ENCODE measurements around the gene NUCB2.
"Not testable (repeated sequence)": the region's sequence is repeated elsewhere in the genome, so short reads cannot be mapped to it uniquely, and the experiment has no call there.

Gene NUCB2

DNA sequence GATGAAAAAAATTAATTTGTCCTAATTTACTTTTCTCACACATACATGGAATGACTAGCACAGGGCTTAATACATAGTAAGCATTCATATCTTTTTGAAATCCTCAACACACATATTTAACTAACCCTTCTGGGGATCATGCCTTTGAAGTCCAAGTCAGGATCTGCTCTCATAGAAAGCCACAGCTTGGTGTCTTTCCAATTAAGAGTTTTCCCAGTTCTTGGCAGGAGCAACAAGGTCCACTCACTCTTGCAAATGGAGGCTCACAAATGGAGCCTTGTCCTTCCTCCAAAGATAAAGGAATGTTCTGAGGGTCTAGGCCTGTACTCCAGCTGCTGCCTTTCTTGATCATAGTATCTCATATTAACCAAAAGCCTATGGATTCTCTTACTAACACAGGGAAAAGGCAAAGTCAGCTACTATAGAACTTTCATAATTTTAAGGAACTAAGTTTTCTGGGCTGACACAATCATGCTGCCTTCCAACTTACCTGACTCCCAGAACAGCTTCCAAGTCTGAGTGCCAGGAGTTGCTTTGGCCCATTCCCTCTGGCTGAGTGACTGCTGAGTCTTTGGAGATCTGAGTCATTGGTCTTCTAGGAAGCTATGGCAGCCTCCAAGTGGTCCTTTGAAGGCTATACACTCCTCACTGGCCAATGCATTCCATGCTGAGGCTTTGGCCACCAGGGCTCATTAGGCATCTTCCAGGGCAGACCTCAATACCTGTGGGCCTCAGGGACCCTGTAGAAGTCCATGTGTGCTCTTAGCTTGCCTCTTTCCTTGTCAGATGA is 25.8 kb upstream of the NUCB2 start:
- Histone ChIP-seq H3K4me3 (ENCODE audit: low read depth, low read length) (no peak overlapping the region), H3K27me3 (ENCODE audit: control insufficient read depth, insufficient read depth, low read length) (no peaks in the 10 kb centered on the region), H3K36me3 (ENCODE audit: control insufficient read depth, insufficient read depth, low read length) (no peaks in the 10 kb centered on the region), H3K27ac (ENCODE audit: low read depth, low read length) (no peak overlapping the region), H3K4me1 (ENCODE audit: control insufficient read depth, insufficient read depth, low read length) (no peaks in the 10 kb centered on the region), H3K9ac (ENCODE audit: low read depth, low read length) (no peak overlapping the region), H3K9me3 (ENCODE audit: control insufficient read depth, insufficient read depth, low read length) (no peaks in the 10 kb centered on the region)

- H3K27ac ChIP-seq (ENCODE audit: low read depth, low read length), result no peak overlapping the region
- H3K4me1 ChIP-seq (ENCODE audit: control insufficient read depth, insufficient read depth, low read length), result no peaks in the 10 kb centered on the region
- H3K9ac ChIP-seq (ENCODE audit: low read depth, low read length), result no peak overlapping the region
- H3K36me3 ChIP-seq (ENCODE audit: control insufficient read depth, insufficient read depth, low read length), result no peaks in the 10 kb centered on the region
- H3K9me3 ChIP-seq (ENCODE audit: control insufficient read depth, insufficient read depth, low read length), result no peaks in the 10 kb centered on the region
- no peaks in the 10 kb centered on the region for H3K27me3 ChIP-seq (ENCODE audit: control insufficient read depth, insufficient read depth, low read length)
- H3K4me3 ChIP-seq (ENCODE audit: low read depth, low read length), result no peak overlapping the region
These were observed 23.8 kb upstream of the NUCB2 start for GRCh38 chr11:17252704-17253103.

- H3K9ac ChIP-seq (ENCODE audit: low read depth, low read length), result no peak overlapping the region
- no peaks in the 10 kb centered on the region for H3K36me3 ChIP-seq (ENCODE audit: control insufficient read depth, insufficient read depth, low read length)
- H3K9me3 ChIP-seq (ENCODE audit: control insufficient read depth, insufficient read depth, low read length), result no peaks in the 10 kb centered on the region
- no peaks in the 10 kb centered on the region for H3K4me1 ChIP-seq (ENCODE audit: control insufficient read depth, insufficient read depth, low read length)
- no peaks in the 10 kb centered on the region for H3K27me3 ChIP-seq (ENCODE audit: control insufficient read depth, insufficient read depth, low read length)
- no peak overlapping the region for H3K4me3 ChIP-seq (ENCODE audit: low read depth, low read length)
- no peak overlapping the region for H3K27ac ChIP-seq (ENCODE audit: low read depth, low read length)
These were observed 20.0 kb upstream of the NUCB2 start for GRCh38 chr11:17256512-17256911.

DNA sequence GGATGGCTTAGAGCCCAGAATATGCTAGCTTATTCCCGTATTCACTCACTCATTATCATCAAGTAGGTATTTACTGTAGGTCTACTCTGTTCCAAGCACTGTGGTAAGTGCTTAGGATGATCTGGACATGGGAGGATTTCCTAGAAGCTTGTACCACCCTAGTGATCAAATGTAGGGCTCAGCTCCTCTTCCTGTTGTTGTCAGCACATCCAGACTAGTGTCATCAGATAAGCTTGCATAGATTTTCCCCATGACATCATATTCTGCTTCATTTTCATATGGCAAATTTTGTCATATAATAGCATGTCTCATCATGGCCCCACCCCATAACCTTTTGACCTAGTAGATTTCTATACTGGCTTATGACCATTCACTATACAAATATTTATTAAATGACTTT is 19.3 kb upstream of the NUCB2 start:
- Histone ChIP-seq H3K27ac (ENCODE audit: low read depth, low read length) (no peak overlapping the region), H3K4me1 (ENCODE audit: control insufficient read depth, insufficient read depth, low read length) (no peaks in the 10 kb centered on the region), H3K36me3 (ENCODE audit: control insufficient read depth, insufficient read depth, low read length) (no peaks in the 10 kb centered on the region), H3K4me3 (ENCODE audit: low read depth, low read length) (no peak overlapping the region), H3K9ac (ENCODE audit: low read depth, low read length) (no peak overlapping the region), H3K9me3 (ENCODE audit: control insufficient read depth, insufficient read depth, low read length) (no peaks in the 10 kb centered on the region), H3K27me3 (ENCODE audit: control insufficient read depth, insufficient read depth, low read length) (no peaks in the 10 kb centered on the region)

- H3K27ac ChIP-seq (ENCODE audit: low read depth, low read length), result no peak overlapping the region
- no peak overlapping the region for H3K9ac ChIP-seq (ENCODE audit: low read depth, low read length)
- no peak overlapping the region for H3K4me3 ChIP-seq (ENCODE audit: low read depth, low read length)
- H3K9me3 ChIP-seq (ENCODE audit: control insufficient read depth, insufficient read depth, low read length), result no peaks in the 10 kb centered on the region
- H3K4me1 ChIP-seq (ENCODE audit: control insufficient read depth, insufficient read depth, low read length), result no peaks in the 10 kb centered on the region
- H3K27me3 ChIP-seq (ENCODE audit: control insufficient read depth, insufficient read depth, low read length), result no peaks in the 10 kb centered on the region
- no peaks in the 10 kb centered on the region for H3K36me3 ChIP-seq (ENCODE audit: control insufficient read depth, insufficient read depth, low read length)
These were observed 17.9 kb upstream of the NUCB2 start for GRCh38 chr11:17258670-17259069.

DNA sequence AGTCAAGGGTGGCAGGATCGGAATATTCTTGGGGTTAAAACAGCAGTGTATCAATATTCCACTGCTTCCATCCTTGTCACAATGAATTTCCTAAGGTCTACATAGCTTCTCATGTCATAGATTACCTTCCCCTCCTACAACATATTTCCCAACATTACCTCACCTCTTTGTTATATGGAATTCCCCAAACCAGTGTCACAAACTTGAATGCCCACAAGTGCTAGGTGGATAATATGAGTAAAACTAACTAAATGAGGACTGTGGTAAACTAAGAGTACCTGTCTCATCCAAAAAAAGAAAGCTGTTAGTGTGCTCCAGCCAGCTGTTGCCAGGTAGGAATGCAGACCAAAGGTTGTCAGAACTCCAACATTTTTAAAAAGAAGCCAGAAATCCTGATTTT is 17.0 kb upstream of the NUCB2 start:
- H3K4me3 ChIP-seq (ENCODE audit: low read depth, low read length), result no peak overlapping the region
- no peaks in the 10 kb centered on the region for H3K36me3 ChIP-seq (ENCODE audit: control insufficient read depth, insufficient read depth, low read length)
- H3K4me1 ChIP-seq (ENCODE audit: control insufficient read depth, insufficient read depth, low read length), result no peaks in the 10 kb centered on the region
- no peak overlapping the region for H3K9ac ChIP-seq (ENCODE audit: low read depth, low read length)
- H3K27ac ChIP-seq (ENCODE audit: low read depth, low read length), result no peak overlapping the region
- no peaks in the 10 kb centered on the region for H3K27me3 ChIP-seq (ENCODE audit: control insufficient read depth, insufficient read depth, low read length)
- H3K9me3 ChIP-seq (ENCODE audit: control insufficient read depth, insufficient read depth, low read length), result no peaks in the 10 kb centered on the region

DNA sequence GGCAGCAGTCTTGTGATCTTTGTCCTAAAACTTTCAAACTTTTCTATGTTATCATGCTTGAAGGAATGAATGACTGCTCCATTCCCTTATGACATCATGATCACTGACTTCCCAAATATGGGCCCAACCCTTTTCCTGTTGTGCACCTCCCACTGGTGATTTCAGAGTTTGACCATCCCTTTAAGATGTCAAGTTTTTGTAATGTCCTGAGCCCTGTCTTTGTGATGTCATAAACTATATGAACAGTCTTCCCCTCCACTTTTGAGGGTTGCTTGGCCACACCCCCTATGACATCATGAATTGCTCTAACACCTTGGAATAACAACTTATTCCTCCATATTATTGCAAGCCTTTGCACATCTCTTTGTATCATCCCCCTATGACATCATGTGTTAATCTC is 16.5 kb upstream of the NUCB2 start:
- H3K4me1 ChIP-seq (ENCODE audit: control insufficient read depth, insufficient read depth, low read length), result no peaks in the 10 kb centered on the region
- H3K9me3 ChIP-seq (ENCODE audit: control insufficient read depth, insufficient read depth, low read length), result no peaks in the 10 kb centered on the region
- no peaks in the 10 kb centered on the region for H3K36me3 ChIP-seq (ENCODE audit: control insufficient read depth, insufficient read depth, low read length)
- H3K27me3 ChIP-seq (ENCODE audit: control insufficient read depth, insufficient read depth, low read length), result no peaks in the 10 kb centered on the region
- H3K27ac ChIP-seq (ENCODE audit: low read depth, low read length), result no peak overlapping the region
- H3K9ac ChIP-seq (ENCODE audit: low read depth, low read length), result no peak overlapping the region
- H3K4me3 ChIP-seq (ENCODE audit: low read depth, low read length), result no peak overlapping the region

- H3K36me3 ChIP-seq (ENCODE audit: control insufficient read depth, insufficient read depth, low read length), result no peaks in the 10 kb centered on the region
These were observed 12.8 kb upstream of the NUCB2 start for GRCh38 chr11:17263769-17264168.

GRCh38 chr11:17266781-17267180 is 9.8 kb upstream of the NUCB2 start:
- Histone ChIP-seq H3K36me3 (ENCODE audit: control insufficient read depth, insufficient read depth, low read length) (no peaks in the 10 kb centered on the region), H3K9ac (ENCODE audit: low read depth, low read length) (no peak overlapping the region), H3K9me3 (ENCODE audit: control insufficient read depth, insufficient read depth, low read length) (no peaks in the 10 kb centered on the region), H3K27me3 (ENCODE audit: control insufficient read depth, insufficient read depth, low read length) (no peaks in the 10 kb centered on the region), H3K4me3 (ENCODE audit: low read depth, low read length) (no peak overlapping the region), H3K4me1 (ENCODE audit: control insufficient read depth, insufficient read depth, low read length) (no peaks in the 10 kb centered on the region), H3K27ac (ENCODE audit: low read depth, low read length) (no peak overlapping the region)

More at GRCh38 chr11:17263769-17264168, 12.8 kb upstream of the NUCB2 start:
- Histone ChIP-seq H3K9ac (ENCODE audit: low read depth, low read length) (no peak overlapping the region), H3K27ac (ENCODE audit: low read depth, low read length) (no peak overlapping the region), H3K4me1 (ENCODE audit: control insufficient read depth, insufficient read depth, low read length) (no peaks in the 10 kb centered on the region), H3K4me3 (ENCODE audit: low read depth, low read length) (no peak overlapping the region), H3K27me3 (ENCODE audit: control insufficient read depth, insufficient read depth, low read length) (no peaks in the 10 kb centered on the region), H3K9me3 (ENCODE audit: control insufficient read depth, insufficient read depth, low read length) (no peaks in the 10 kb centered on the region)

DNA sequence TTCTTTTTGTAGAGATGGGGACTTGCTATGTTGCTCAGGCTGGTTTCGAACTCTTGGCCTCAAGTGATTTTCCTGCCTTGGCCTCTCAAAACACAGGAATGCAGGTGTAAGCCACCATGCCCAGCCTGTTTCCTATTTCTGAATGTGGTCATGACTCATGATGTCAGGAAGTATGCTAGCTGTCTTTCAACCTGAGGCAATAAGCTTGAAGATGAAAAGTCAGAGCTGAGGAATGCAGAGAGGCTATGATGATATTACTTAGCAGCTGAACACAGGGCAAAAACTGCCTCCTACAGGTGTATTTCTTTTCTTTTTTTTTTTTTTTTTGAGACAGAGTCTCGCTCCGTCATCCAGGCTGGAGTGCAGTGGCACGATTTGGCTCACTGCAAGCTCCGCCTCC is 9.0 kb upstream of the NUCB2 start:
- Histone ChIP-seq H3K4me3 (ENCODE audit: low read depth, low read length) (no peak overlapping the region), H3K9me3 (ENCODE audit: control insufficient read depth, insufficient read depth, low read length) (no peaks in the 10 kb centered on the region), H3K36me3 (ENCODE audit: control insufficient read depth, insufficient read depth, low read length) (no peaks in the 10 kb centered on the region), H3K9ac (ENCODE audit: low read depth, low read length) (no peak overlapping the region), H3K27me3 (ENCODE audit: control insufficient read depth, insufficient read depth, low read length) (no peaks in the 10 kb centered on the region), H3K27ac (ENCODE audit: low read depth, low read length) (no peak overlapping the region), H3K4me1 (ENCODE audit: control insufficient read depth, insufficient read depth, low read length) (no peaks in the 10 kb centered on the region)

DNA sequence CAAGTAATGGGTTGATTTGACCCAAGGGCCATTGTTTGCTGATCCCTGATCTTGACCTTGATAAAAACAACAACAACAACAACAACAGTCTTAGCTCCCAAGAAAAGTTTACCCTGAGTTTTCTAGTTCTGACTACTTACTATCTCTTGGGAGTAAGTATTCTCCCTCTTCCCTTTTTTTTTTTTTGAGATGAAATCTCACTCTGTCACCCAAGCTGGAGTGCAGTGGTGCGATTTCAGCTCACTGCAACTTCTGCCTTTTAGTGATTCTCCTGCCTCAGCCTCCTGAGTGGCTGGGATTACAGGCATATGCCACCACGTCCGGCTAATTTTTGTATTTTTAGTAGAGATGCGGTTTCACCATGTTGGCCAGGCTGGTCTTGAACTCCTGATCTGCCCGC is 8.0 kb upstream of the NUCB2 start:
- not testable (repeated sequence) for H3K4me3 ChIP-seq (ENCODE audit: low read depth, low read length); H3K27ac ChIP-seq (ENCODE audit: low read depth, low read length); H3K9me3 ChIP-seq (ENCODE audit: control insufficient read depth, insufficient read depth, low read length); H3K4me1 ChIP-seq (ENCODE audit: control insufficient read depth, insufficient read depth, low read length); H3K9ac ChIP-seq (ENCODE audit: low read depth, low read length); H3K27me3 ChIP-seq (ENCODE audit: control insufficient read depth, insufficient read depth, low read length); H3K36me3 ChIP-seq (ENCODE audit: control insufficient read depth, insufficient read depth, low read length)
